ENCODE data around the gene KLHL29.

The KLHL29 gene

GRCh38 chr2:23498943-23499342, 114.0 kb downstream of the KLHL29 start:
- TF ChIP-seq CTCF (IDR thresholded peaks at IDR 0.05; ENCODE audit: low read depth, low read length, missing control alignments), result no peak
- H3K4me3 ChIP-seq (ENCODE audit: low read depth, low read length), result no peak overlapping the region
- in situ Hi-C loops (cut with HindIII; ENCODE audit: low sequenced_read_pairs), result no loop called here
- DNase-seq (ENCODE audit: low read depth), result no peak

- in situ Hi-C loops (cut with HindIII; ENCODE audit: low sequenced_read_pairs), result no loop called here
- H3K4me3 ChIP-seq (ENCODE audit: low read depth, low read length), result no peak overlapping the region
- no peak for TF ChIP-seq CTCF (IDR thresholded peaks at IDR 0.05; ENCODE audit: low read depth, low read length, missing control alignments)
- DNase-seq (ENCODE audit: low read depth), result no peak
Observed at GRCh38 chr2:23499439-23499838, 114.5 kb downstream of the KLHL29 start.

GRCh38 chr2:23500836-23501235, 115.9 kb downstream of the KLHL29 start:
- in situ Hi-C loops (cut with HindIII; ENCODE audit: low sequenced_read_pairs), result no loop called here
- no peak for TF ChIP-seq CTCF (IDR thresholded peaks at IDR 0.05; ENCODE audit: low read depth, low read length, missing control alignments)
- no peak overlapping the region for H3K4me3 ChIP-seq (ENCODE audit: low read depth, low read length)
- DNase-seq (ENCODE audit: low read depth), result no peak

GRCh38 chr2:23502096-23502495, 117.1 kb downstream of the KLHL29 start:
- no peak for DNase-seq (ENCODE audit: low read depth)
- no peak for TF ChIP-seq CTCF (IDR thresholded peaks at IDR 0.05; ENCODE audit: low read depth, low read length, missing control alignments)
- H3K4me3 ChIP-seq (ENCODE audit: low read depth, low read length), result no peak overlapping the region
- in situ Hi-C loops (cut with HindIII; ENCODE audit: low sequenced_read_pairs), result no loop called here

DNA sequence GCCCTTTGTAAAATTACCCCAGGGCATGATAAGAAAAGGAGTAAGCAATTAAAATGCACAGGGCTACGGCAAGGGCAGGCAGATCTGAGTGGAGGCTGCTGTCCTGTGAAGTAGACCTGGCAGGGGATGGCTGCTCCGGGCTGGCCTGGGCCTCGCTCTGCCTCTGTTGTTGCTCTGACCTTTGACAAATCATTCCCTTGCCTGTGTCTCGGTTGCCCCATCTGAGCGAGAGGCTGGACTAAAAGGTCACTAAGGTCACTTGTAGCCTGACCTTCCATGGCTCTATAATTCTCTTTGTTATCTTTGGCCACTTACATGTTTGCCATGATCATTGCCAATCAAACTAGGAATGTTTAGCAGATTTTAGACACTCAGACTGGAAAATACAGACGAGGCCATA, 118.1 kb downstream of the KLHL29 start:
- H3K4me3 ChIP-seq (ENCODE audit: low read depth, low read length), result no peak overlapping the region
- TF ChIP-seq CTCF (IDR thresholded peaks at IDR 0.05; ENCODE audit: low read depth, low read length, missing control alignments), result no peak
- in situ Hi-C loops (cut with HindIII; ENCODE audit: low sequenced_read_pairs), result no loop called here
- no peak for DNase-seq (ENCODE audit: low read depth)

DNA sequence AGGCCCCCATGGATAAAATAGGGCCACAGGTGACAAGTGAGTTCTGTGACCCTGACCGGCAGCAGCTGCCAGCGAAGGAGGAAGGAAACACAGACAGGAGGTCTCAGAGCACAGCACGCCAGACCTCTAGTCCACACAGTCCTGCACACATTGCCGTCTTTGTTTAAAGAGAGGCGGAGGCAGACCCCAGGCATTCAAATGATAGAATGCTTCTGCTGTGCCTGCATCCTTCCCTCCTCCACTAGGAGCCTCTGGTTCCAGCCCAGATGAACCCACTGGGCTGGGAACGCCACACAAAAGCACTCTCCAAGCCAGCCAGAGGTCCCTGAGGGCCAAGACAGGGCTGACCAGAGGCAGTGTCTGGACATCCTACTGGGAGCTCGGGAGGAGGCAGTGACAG, 118.7 kb downstream of the KLHL29 start:
- no peak for DNase-seq (ENCODE audit: low read depth)
- no peak overlapping the region for H3K4me3 ChIP-seq (ENCODE audit: low read depth, low read length)
- in situ Hi-C loops (cut with HindIII; ENCODE audit: low sequenced_read_pairs), result no loop called here
- no peak for TF ChIP-seq CTCF (IDR thresholded peaks at IDR 0.05; ENCODE audit: low read depth, low read length, missing control alignments)

DNA sequence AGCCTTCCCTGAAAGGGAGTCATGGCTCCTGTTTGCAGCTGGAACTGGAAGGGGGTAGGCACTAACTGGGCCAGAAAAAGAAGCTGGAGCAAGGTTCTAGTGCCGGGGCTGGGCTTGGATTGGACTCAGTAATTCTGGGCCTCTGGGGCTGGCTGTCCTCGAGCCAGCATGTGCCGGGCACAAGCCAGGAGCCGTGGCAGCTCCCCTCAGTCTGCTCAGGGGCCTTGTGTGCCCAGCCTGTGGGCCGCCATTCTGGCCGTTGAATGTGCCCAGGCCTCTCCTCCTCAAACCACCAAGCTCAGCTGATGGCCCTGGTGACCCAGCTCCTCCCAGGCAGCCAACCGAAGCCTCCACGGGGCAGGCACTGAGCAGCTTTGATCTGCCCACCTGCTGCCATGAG, 119.6 kb downstream of the KLHL29 start:
- TF ChIP-seq CTCF (IDR thresholded peaks at IDR 0.05; ENCODE audit: low read depth, low read length, missing control alignments), result no peak
- H3K4me3 ChIP-seq (ENCODE audit: low read depth, low read length), result no peak overlapping the region
- in situ Hi-C loops (cut with HindIII; ENCODE audit: low sequenced_read_pairs), result no loop called here
- DNase-seq (ENCODE audit: low read depth), result no peak
